GM12873 (cell line): Measurements from ENCODE around the gene DLG5.

ENCODE experiments used
- TF ChIP-seq, protein P1 (sequence below): IDR thresholded peaks from 2 replicates; pipeline ENCODE4 v1.5.1; 2012; ENCODE audit warnings: low read depth, mild to moderate bottlenecking, moderate library complexity, low read length, control low read depth; ENCODE audit not compliant: insufficient read depth; ENCODE audit errors: missing control alignments

DLG5 gene

GRCh38 chr10:77804371-77804770 lies 122.2 kb downstream of the DLG5 start:
- TF ChIP-seq, protein P1, sequence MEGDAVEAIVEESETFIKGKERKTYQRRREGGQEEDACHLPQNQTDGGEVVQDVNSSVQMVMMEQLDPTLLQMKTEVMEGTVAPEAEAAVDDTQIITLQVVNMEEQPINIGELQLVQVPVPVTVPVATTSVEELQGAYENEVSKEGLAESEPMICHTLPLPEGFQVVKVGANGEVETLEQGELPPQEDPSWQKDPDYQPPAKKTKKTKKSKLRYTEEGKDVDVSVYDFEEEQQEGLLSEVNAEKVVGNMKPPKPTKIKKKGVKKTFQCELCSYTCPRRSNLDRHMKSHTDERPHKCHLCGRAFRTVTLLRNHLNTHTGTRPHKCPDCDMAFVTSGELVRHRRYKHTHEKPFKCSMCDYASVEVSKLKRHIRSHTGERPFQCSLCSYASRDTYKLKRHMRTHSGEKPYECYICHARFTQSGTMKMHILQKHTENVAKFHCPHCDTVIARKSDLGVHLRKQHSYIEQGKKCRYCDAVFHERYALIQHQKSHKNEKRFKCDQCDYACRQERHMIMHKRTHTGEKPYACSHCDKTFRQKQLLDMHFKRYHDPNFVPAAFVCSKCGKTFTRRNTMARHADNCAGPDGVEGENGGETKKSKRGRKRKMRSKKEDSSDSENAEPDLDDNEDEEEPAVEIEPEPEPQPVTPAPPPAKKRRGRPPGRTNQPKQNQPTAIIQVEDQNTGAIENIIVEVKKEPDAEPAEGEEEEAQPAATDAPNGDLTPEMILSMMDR: no peak

GRCh38 chr10:77801474-77802161 lies 124.9 kb downstream of the DLG5 start:
- TF ChIP-seq, protein P1: no peak

DNA sequence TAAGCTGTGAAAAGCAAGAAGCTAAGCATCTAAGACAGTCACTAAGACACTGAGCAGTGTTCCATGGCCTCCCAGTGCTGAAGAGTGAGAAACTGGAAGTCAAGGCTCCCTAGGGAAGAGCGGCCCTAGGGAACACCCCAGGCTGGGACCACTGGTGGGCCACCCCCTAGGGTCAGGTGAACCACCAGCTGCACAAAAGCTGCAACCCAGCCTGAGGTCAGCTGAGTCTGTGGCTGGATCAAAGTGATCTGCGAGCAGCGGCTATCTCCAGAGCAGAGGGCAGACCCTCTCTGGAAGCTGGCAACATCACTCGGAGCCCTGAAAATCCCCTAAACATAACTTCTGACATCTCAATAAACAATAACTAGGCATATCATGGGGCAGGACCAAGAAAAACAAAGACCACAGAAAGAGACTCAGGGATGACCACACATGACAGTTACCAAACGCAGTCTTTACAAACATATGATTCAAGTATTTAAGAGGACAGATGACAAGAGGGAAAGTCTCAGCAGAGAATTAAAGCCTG lies 125.8 kb downstream of the DLG5 start:
- TF ChIP-seq, protein P1: no peak

DNA sequence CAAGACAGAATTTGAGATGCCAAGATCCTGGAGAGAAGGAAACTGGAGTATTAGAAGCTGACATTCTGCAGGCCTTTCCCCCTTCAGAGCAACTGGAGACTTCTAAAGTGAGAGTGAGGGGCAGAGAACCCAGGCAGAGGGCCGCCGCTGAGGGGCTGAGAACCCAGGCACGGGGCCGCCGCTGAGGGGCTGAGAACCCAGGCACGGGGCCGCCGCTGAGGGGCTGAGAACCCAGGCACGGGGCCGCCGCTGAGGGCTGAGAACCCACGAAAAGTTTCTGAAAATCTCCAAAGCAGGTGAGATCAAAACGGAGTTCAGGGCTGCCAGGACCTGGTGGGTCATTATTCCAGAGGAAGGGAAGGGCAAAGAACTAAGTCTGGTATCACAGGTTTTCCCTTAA lies 126.2 kb downstream of the DLG5 start:
- TF ChIP-seq, protein P1: no peak

- TF ChIP-seq, protein P1: no peak
Observed at GRCh38 chr10:77799352-77799751, 127.2 kb downstream of the DLG5 start.

GRCh38 chr10:77798940-77799339 lies 127.6 kb downstream of the DLG5 start:
- TF ChIP-seq, protein P1: no peak

DNA sequence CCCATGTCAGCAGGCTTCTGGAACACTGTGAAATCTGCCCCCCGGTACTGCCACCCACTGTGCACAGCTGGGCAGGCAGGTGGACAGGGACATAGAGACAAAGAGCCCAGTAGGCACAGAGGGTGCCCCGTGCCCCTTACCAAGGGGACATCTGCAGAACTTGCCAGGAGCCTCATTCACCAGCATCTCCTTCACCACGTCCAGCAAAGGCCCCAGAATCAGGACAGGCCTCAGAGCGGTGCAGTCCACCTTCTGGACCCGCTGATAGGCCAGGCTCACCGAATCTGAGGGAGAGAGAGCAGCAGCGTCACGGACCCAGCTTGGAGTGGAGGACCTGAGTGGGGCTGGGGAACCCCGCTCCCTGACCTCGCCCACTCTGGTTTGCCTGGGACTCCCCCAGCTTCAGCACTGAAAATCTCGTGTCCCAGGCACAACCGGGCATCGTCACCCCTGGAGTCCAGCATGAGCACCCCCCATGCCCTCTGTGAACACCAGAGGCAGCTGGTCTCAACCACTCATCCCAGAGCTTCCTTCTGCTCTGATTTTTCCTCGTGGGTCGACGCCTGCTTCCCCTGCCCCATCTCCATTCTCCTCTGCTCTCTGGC lies 130.1 kb downstream of the DLG5 start:
- TF ChIP-seq, protein P1: no peak
